Sigmoid colon (tissue), 7 donors: ENCODE measurements around the gene ITGA2. TPM values are rescaled to one million over a fixed set of nuclear protein-coding genes. Genes with fewer than 3 reads are reported as not detected.

ENCODE experiments used
- DNase-seq: peaks from one replicate; pipeline ENCODE4 v3.0.0-alpha.2; 2019
- H3K27ac ChIP-seq, 4 donors: fragments of 200-600 bp; sonication (generic); one replicate each; pipeline ENCODE4 v1.5.1; 2016 to 2019; ENCODE audit warnings: mild to moderate bottlenecking in 1 of 4
- H3K27me3 ChIP-seq, 3 donors: fragments of 200-600 bp; sonication (generic); one replicate each; pipeline ENCODE4 v1.5.1; 2019; ENCODE audit warnings: mild to moderate bottlenecking in 1 of 3
- H3K36me3 ChIP-seq, 4 donors: fragments of 200-600 bp; sonication (generic); one replicate each; pipeline ENCODE4 v1.5.1; 2016 to 2019
- H3K4me1 ChIP-seq, 4 donors: fragments of 200-600 bp; sonication (generic); one replicate each; pipeline ENCODE4 v1.5.1; 2017 to 2019
- H3K4me3 ChIP-seq, 4 donors: fragments of 200-600 bp; sonication (generic); one replicate each; pipeline ENCODE4 v1.5.1; 2017 to 2019; ENCODE audit warnings: mild to moderate bottlenecking in 2 of 4, moderate library complexity in 1 of 4
- H3K9me3 ChIP-seq, 4 donors: fragments of 200-600 bp in 3 of 4; sonication (generic) in 3 of 4; one replicate each; pipeline versions ENCODE4 v1.5.1 to v1.6.1; 2013 to 2019
- CTCF ChIP-seq, 4 experiments: fragments of 450-650 bp in 3 of 4; fragments of 200-600 bp in 1 of 4; IDR thresholded peaks; one replicate each; pipeline ENCODE4 v1.5.1; 2016 to 2019; ENCODE audit warnings: antibody characterized with exemption in 4 of 4, mild to moderate bottlenecking in 3 of 4, moderate library complexity in 2 of 4
- EP300 ChIP-seq, 4 donors: sonication (generic); formaldehyde crosslinking; IDR thresholded peaks; one replicate each; pipeline ENCODE4 v1.6.1; 2017; ENCODE audit warnings: antibody characterized with exemption in 4 of 4
- POLR2A ChIP-seq, 2 donors: fragments of 450-650 bp; IDR thresholded peaks; one replicate each; pipeline ENCODE4 v1.6.1; 2016; ENCODE audit warnings: antibody characterized with exemption in 2 of 2, mild to moderate bottlenecking in 2 of 2, moderate library complexity in 2 of 2
- POLR2AphosphoS5 ChIP-seq, 4 donors: sonication (generic); formaldehyde crosslinking; IDR thresholded peaks; one replicate each; pipeline ENCODE4 v1.6.1; 2017; ENCODE audit warnings: antibody characterized with exemption in 4 of 4
- WGBS, 2 donors: extraction: QIAGEN DNeasy Blood & Tissue Kit; methylation state at CpG; one replicate each; pipeline ENCODE4 v1.1.7; 2013; 5-methylcytosine and 5-hydroxymethylcytosine counted together
- intact Hi-C: fragments of 100-400 bp; cut with DNase I; formaldehyde crosslinking; loops from one replicate; pipeline ENCODE4 v1.15.1; 2023
- polyA plus RNA-seq, 3 donors: library from polyadenylated mRNA; stranded (reverse); fragments of 200-250 nt; gene quantifications; one replicate each; pipeline ENCODE4 v1.2.3, GENCODE V29; 2013
- total RNA-seq, 4 donors: library from RNA; depleted of rRNA; stranded (reverse); fragments of >200 nt; gene quantifications; one replicate each; pipeline ENCODE4 v1.1.0, GENCODE V29; 2016
- donor health status: healthy with polysubstance abuse.
- donor health status: Bipolar disorder and iron deficiency.
- donor health status: healthy.

ITGA2 gene
- total and polyA plus RNA-seq, 7 donors: 0.60 to 4.9 (median 1.4) TPM

DNA sequence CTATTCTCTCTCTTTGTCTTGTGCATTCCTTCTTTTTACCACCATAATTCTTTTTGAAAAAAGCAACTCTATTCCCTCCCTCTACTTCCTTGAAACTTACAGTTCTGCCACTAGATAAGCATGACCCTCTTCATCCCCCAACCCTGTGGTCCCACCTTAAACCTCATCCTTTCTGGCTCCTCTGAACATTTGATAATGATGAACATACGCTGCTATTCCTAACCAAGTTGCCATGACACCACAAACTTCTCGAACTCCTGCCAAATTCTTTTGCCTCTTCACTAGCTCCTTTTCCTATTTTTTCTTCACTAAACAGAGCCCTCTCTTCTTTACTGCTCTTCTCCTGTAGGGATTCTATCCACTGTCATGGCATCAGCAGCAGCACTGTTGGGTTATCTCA lies 63.3 kb downstream of the ITGA2 start:
- intact Hi-C loops: no loop called here
- DNase-seq: no peak
- no peaks in the 10 kb centered on the region for H3K27me3 ChIP-seq
- TF ChIP-seq POLR2A (IDR thresholded peaks at IDR 0.05) (no peak), POLR2AphosphoS5 (IDR thresholded peaks at IDR 0.05) (no peak), CTCF (IDR thresholded peaks at IDR 0.05) (no peak), EP300 (IDR thresholded peaks at IDR 0.05) (no peak)
- no peaks in the 10 kb centered on the region for H3K9me3 ChIP-seq
- 88 to 90% methylated on average over 2 of the region's 2 CpGs for WGBS, 2 donors
- H3K4me3 ChIP-seq: no peak overlapping the region
- no peak overlapping the region for H3K27ac ChIP-seq
- H3K4me1 ChIP-seq: no peaks in the 10 kb centered on the region
- no peaks in the 10 kb centered on the region for H3K36me3 ChIP-seq

GRCh38 chr5:53053364-53053763 lies 64.2 kb downstream of the ITGA2 start:
- H3K4me3 ChIP-seq: no peak overlapping the region
- H3K36me3 ChIP-seq: no peaks in the 10 kb centered on the region
- intact Hi-C loops: no loop called here
- H3K27ac ChIP-seq: no peak overlapping the region
- H3K9me3 ChIP-seq: no peaks in the 10 kb centered on the region
- no peak for DNase-seq
- 94 to 95% methylated on average over 4 of the region's 4 CpGs for WGBS, 2 donors
- H3K27me3 ChIP-seq: no peaks in the 10 kb centered on the region
- TF ChIP-seq POLR2AphosphoS5 (IDR thresholded peaks at IDR 0.05): no peak
- TF ChIP-seq EP300 (IDR thresholded peaks at IDR 0.05): no peak
- no peak for TF ChIP-seq POLR2A (IDR thresholded peaks at IDR 0.05)
- no peak for TF ChIP-seq CTCF (IDR thresholded peaks at IDR 0.05)
- no peaks in the 10 kb centered on the region for H3K4me1 ChIP-seq

- WGBS, 2 donors: 87 to 88% methylated on average over 5 of the region's 5 CpGs
- Histone ChIP-seq H3K4me3 (no peak overlapping the region), H3K27ac (no peak overlapping the region), H3K9me3 (no peaks in the 10 kb centered on the region), H3K27me3 (no peaks in the 10 kb centered on the region), H3K36me3 (no peaks in the 10 kb centered on the region), H3K4me1 (no peaks in the 10 kb centered on the region)
- no peak for DNase-seq
- TF ChIP-seq POLR2A (IDR thresholded peaks at IDR 0.05) (no peak), CTCF (IDR thresholded peaks at IDR 0.05) (no peak), EP300 (IDR thresholded peaks at IDR 0.05) (no peak), POLR2AphosphoS5 (IDR thresholded peaks at IDR 0.05) (no peak)
- intact Hi-C loops: no loop called here
Observed at GRCh38 chr5:53055365-53055764, 66.2 kb downstream of the ITGA2 start.

DNA sequence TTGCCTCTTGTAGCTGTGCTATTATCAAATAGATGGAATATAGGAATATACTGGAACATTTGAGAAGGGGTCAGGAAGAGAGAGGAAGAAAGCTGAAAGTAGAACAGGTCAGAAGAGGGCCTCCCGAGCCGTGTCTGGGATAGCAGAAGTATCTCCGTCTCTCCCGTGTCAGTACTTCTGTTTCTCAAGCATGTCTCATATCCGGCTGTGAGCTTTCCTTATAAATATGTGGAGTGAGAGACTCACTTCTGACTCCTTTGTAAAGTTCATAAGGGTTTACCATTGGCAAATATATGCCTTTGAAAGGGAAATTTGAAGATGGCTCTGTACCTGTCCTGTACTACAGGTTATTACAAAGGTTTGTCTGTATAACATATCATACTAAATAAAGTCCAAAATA lies 70.1 kb downstream of the ITGA2 start:
- DNase-seq: no peak
- H3K27ac ChIP-seq: no peak overlapping the region
- H3K4me1 ChIP-seq: no peaks in the 10 kb centered on the region
- no peaks in the 10 kb centered on the region for H3K27me3 ChIP-seq
- H3K36me3 ChIP-seq: no peaks in the 10 kb centered on the region
- no peak for TF ChIP-seq CTCF (IDR thresholded peaks at IDR 0.05)
- no peak for TF ChIP-seq POLR2A (IDR thresholded peaks at IDR 0.05)
- no peak for TF ChIP-seq EP300 (IDR thresholded peaks at IDR 0.05)
- no peak for TF ChIP-seq POLR2AphosphoS5 (IDR thresholded peaks at IDR 0.05)
- intact Hi-C loops: no loop called here
- no peaks in the 10 kb centered on the region for H3K9me3 ChIP-seq
- WGBS, 2 donors: 95 to 97% methylated on average over 5 of the region's 5 CpGs
- H3K4me3 ChIP-seq: no peak overlapping the region

DNA sequence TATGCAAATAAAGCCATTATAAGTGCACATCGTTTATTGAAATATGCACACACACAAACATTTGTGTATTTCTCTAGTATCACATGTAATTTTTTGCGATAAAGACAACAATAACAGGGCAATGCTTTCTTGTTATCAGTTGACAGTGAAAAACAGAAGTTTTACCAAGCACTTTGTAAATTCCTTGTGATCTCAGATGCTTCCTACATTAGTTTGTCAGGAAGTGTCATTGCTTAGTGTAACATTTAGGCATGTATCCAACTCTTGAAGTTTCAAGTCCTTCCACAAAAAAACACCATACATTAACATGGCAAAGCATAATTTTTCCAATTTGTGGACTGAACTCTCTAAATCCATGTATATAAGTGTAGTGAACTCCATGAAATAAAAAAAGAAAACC lies 74.0 kb downstream of the ITGA2 start:
- 86 to 92% methylated on average over 2 of the region's 2 CpGs for WGBS, 2 donors
- H3K27me3 ChIP-seq: no peaks in the 10 kb centered on the region
- no peak overlapping the region for H3K27ac ChIP-seq
- TF ChIP-seq POLR2AphosphoS5 (IDR thresholded peaks at IDR 0.05) (no peak), EP300 (IDR thresholded peaks at IDR 0.05) (no peak), POLR2A (IDR thresholded peaks at IDR 0.05) (no peak), CTCF (IDR thresholded peaks at IDR 0.05) (no peak)
- no peaks in the 10 kb centered on the region for H3K4me1 ChIP-seq
- no peaks in the 10 kb centered on the region for H3K9me3 ChIP-seq
- no peak overlapping the region for H3K4me3 ChIP-seq
- intact Hi-C loops: no loop called here
- no peak for DNase-seq
- no peaks in the 10 kb centered on the region for H3K36me3 ChIP-seq
